ENCODE results near the gene ZNF519.
"Not testable (repeated sequence)": the region's sequence is repeated elsewhere in the genome, so short reads cannot be mapped to it uniquely, and the experiment has no call there.

The ZNF519 gene

GRCh38 chr18:14145581-14146338, 13.5 kb upstream of the ZNF519 start:
- H3K4me3 ChIP-seq (ENCODE audit: extremely low read depth, insufficient read depth, low read length, poor library complexity, severe bottlenecking); H3K27ac ChIP-seq (ENCODE audit: low read depth, low read length, severe bottlenecking); H3K36me3 ChIP-seq (ENCODE audit: control insufficient read depth, insufficient read depth, low read length); H3K9me3 ChIP-seq (ENCODE audit: control insufficient read depth, low read length); H3K4me1 ChIP-seq (ENCODE audit: control insufficient read depth, insufficient read depth, low read length, poor library complexity, severe bottlenecking): not testable (repeated sequence)
- 87 to 88% methylated on average over 12 to 15 of the region's 19 CpGs for WGBS, 2 experiments (ENCODE audit: insufficient coverage in 2 of 2)

DNA sequence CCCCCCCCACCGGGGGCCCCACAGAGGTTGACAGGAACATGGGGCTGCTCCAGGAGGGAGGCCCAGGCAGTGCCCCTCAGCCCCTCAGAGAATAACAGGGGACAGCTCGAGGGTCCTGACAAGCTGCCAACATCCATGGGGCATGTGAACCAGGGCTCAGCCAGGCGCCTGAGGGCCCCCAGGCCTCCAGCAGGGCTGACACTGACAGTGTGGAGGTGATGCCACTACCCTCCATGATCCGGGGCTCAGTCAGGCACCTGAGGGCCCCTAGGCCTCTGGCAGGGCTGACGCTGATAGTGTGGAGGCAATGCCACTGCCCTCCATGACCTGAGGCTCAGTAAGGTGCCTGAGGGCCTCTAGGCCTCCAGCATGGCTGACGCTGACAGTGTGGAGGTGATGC, 12.8 kb upstream of the ZNF519 start:
- not testable (repeated sequence) for H3K36me3 ChIP-seq (ENCODE audit: control insufficient read depth, insufficient read depth, low read length); H3K4me1 ChIP-seq (ENCODE audit: control insufficient read depth, insufficient read depth, low read length, poor library complexity, severe bottlenecking); H3K27ac ChIP-seq (ENCODE audit: low read depth, low read length, severe bottlenecking); H3K4me3 ChIP-seq (ENCODE audit: extremely low read depth, insufficient read depth, low read length, poor library complexity, severe bottlenecking); H3K9me3 ChIP-seq (ENCODE audit: control insufficient read depth, low read length)
- 89 to 100% methylated on average over 3 to 4 of the region's 6 CpGs for WGBS, 2 experiments (ENCODE audit: insufficient coverage in 2 of 2)

- Histone ChIP-seq H3K36me3 (ENCODE audit: control insufficient read depth, insufficient read depth, low read length) (no peaks in the 10 kb centered on the region), H3K9me3 (ENCODE audit: control insufficient read depth, low read length) (no peaks in the 10 kb centered on the region), H3K4me3 (ENCODE audit: extremely low read depth, insufficient read depth, low read length, poor library complexity, severe bottlenecking) (no peak overlapping the region), H3K27ac (ENCODE audit: low read depth, low read length, severe bottlenecking) (no peak overlapping the region), H3K4me1 (ENCODE audit: control insufficient read depth, insufficient read depth, low read length, poor library complexity, severe bottlenecking) (no peaks in the 10 kb centered on the region)
- 81 to 89% methylated on average over 4 to 6 of the region's 6 CpGs for WGBS, 2 experiments (ENCODE audit: insufficient coverage in 2 of 2)
These were observed 12.3 kb upstream of the ZNF519 start for GRCh38 chr18:14144628-14144895.

- not testable (repeated sequence) for H3K9me3 ChIP-seq (ENCODE audit: control insufficient read depth, low read length); H3K4me1 ChIP-seq (ENCODE audit: control insufficient read depth, insufficient read depth, low read length, poor library complexity, severe bottlenecking); H3K36me3 ChIP-seq (ENCODE audit: control insufficient read depth, insufficient read depth, low read length); H3K4me3 ChIP-seq (ENCODE audit: extremely low read depth, insufficient read depth, low read length, poor library complexity, severe bottlenecking); H3K27ac ChIP-seq (ENCODE audit: low read depth, low read length, severe bottlenecking)
- 76 to 86% methylated on average over 6 to 7 of the region's 16 CpGs for WGBS, 2 experiments (ENCODE audit: insufficient coverage in 2 of 2)
These were observed 11.8 kb upstream of the ZNF519 start for GRCh38 chr18:14143871-14144627.

GRCh38 chr18:14143396-14143795, 11.2 kb upstream of the ZNF519 start:
- not testable (repeated sequence) for H3K36me3 ChIP-seq (ENCODE audit: control insufficient read depth, insufficient read depth, low read length); H3K4me3 ChIP-seq (ENCODE audit: extremely low read depth, insufficient read depth, low read length, poor library complexity, severe bottlenecking); H3K9me3 ChIP-seq (ENCODE audit: control insufficient read depth, low read length); H3K4me1 ChIP-seq (ENCODE audit: control insufficient read depth, insufficient read depth, low read length, poor library complexity, severe bottlenecking); H3K27ac ChIP-seq (ENCODE audit: low read depth, low read length, severe bottlenecking)
- WGBS, 2 experiments (ENCODE audit: insufficient coverage in 2 of 2): 94 to 95% methylated on average over 6 of the region's 17 CpGs

- H3K9me3 ChIP-seq (ENCODE audit: control insufficient read depth, low read length); H3K4me3 ChIP-seq (ENCODE audit: extremely low read depth, insufficient read depth, low read length, poor library complexity, severe bottlenecking); H3K27ac ChIP-seq (ENCODE audit: low read depth, low read length, severe bottlenecking); H3K36me3 ChIP-seq (ENCODE audit: control insufficient read depth, insufficient read depth, low read length); H3K4me1 ChIP-seq (ENCODE audit: control insufficient read depth, insufficient read depth, low read length, poor library complexity, severe bottlenecking): not testable (repeated sequence)
- WGBS, 2 experiments (ENCODE audit: insufficient coverage in 2 of 2): 64 to 89% methylated on average over 3 of the region's 9 CpGs
These were observed 9.9 kb upstream of the ZNF519 start for GRCh38 chr18:14142177-14142576.

- not testable (repeated sequence) for H3K4me1 ChIP-seq (ENCODE audit: control insufficient read depth, insufficient read depth, low read length, poor library complexity, severe bottlenecking); H3K36me3 ChIP-seq (ENCODE audit: control insufficient read depth, insufficient read depth, low read length); H3K9me3 ChIP-seq (ENCODE audit: control insufficient read depth, low read length); H3K27ac ChIP-seq (ENCODE audit: low read depth, low read length, severe bottlenecking); H3K4me3 ChIP-seq (ENCODE audit: extremely low read depth, insufficient read depth, low read length, poor library complexity, severe bottlenecking)
- 80 to 86% methylated on average over 1 of the region's 2 CpGs for WGBS, 2 experiments (ENCODE audit: insufficient coverage in 2 of 2)
These were observed 7.3 kb upstream of the ZNF519 start for GRCh38 chr18:14139583-14139982.

DNA sequence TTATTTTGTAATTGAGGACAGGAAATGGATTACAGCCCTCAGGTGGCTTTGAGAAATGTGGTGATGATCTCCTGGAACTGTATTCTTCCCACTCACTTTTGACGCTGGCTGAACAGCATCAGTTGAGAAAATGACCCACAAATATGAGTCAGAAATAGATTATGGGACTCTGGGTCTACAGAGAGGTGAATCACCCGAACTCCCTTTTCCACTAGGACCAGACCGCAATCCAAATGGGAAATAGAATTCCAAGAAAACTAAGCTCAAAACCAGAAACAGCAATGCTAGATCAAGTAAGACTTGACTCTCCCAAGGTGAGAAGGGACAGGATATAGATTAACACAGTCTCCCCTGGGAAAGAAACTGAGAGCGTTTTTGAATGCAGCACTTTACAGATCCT, 5.7 kb upstream of the ZNF519 start:
- H3K36me3 ChIP-seq (ENCODE audit: control insufficient read depth, insufficient read depth, low read length); H3K4me1 ChIP-seq (ENCODE audit: control insufficient read depth, insufficient read depth, low read length, poor library complexity, severe bottlenecking); H3K9me3 ChIP-seq (ENCODE audit: control insufficient read depth, low read length); H3K4me3 ChIP-seq (ENCODE audit: extremely low read depth, insufficient read depth, low read length, poor library complexity, severe bottlenecking); H3K27ac ChIP-seq (ENCODE audit: low read depth, low read length, severe bottlenecking): not testable (repeated sequence)
- WGBS, 2 experiments (ENCODE audit: insufficient coverage in 2 of 2): 40 to 80% methylated on average over 1 of the region's 4 CpGs

DNA sequence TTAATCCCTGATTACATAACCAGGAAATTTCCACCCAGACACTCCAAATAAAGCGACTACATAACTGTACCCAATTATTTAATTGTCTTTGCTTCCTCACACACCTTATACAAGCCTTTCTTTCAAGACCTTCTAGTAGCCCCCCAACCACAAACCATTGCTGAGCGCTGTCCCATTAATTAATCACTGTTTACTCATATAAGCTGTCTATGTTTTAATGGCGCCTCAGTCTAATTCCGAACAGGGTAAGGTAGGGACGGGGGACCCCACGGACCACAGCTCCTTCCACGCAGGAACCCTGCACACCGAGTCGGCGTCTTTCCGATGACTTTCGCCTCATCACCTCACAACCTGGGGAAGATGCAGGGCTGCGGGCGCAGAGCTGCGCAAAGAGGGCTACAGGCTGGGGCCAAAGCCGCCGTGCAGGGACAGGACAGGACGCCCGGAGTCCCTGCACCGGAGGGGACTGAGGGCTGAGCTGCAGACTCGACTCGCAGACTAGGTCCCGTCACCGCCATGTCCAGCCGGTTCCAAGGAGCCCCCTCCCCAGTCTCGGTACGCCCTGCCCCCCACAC, 452 bp downstream of the ZNF519 start:
- H3K9me3 ChIP-seq (ENCODE audit: control insufficient read depth, low read length); H3K4me1 ChIP-seq (ENCODE audit: control insufficient read depth, insufficient read depth, low read length, poor library complexity, severe bottlenecking): not testable (repeated sequence)
- WGBS, 2 experiments (ENCODE audit: insufficient coverage in 2 of 2): 0 to 1% methylated on average over 9 to 10 of the region's 27 CpGs
- Histone ChIP-seq H3K27ac (ENCODE audit: low read depth, low read length, severe bottlenecking) (peak overlapping the region; percentile 92), H3K36me3 (ENCODE audit: control insufficient read depth, insufficient read depth, low read length) (peaks cover 12% of the 10 kb centered on the region), H3K4me3 (ENCODE audit: extremely low read depth, insufficient read depth, low read length, poor library complexity, severe bottlenecking) (peak overlapping the region; percentile 56)

- Histone ChIP-seq H3K4me3 (ENCODE audit: extremely low read depth, insufficient read depth, low read length, poor library complexity, severe bottlenecking) (peak overlapping the region; percentile 56), H3K36me3 (ENCODE audit: control insufficient read depth, insufficient read depth, low read length) (peaks cover 12% of the 10 kb centered on the region)
- H3K4me1 ChIP-seq (ENCODE audit: control insufficient read depth, insufficient read depth, low read length, poor library complexity, severe bottlenecking); H3K9me3 ChIP-seq (ENCODE audit: control insufficient read depth, low read length); H3K27ac ChIP-seq (ENCODE audit: low read depth, low read length, severe bottlenecking): not testable (repeated sequence)
- WGBS, 2 experiments (ENCODE audit: insufficient coverage in 2 of 2): no CpG with 5 or more reads among the region's 3 CpGs
These were observed 1.4 kb downstream of the ZNF519 start for GRCh38 chr18:14130804-14131203.

- Histone ChIP-seq H3K27ac (ENCODE audit: low read depth, low read length, severe bottlenecking) (no peak overlapping the region), H3K9me3 (ENCODE audit: control insufficient read depth, low read length) (no peaks in the 10 kb centered on the region), H3K36me3 (ENCODE audit: control insufficient read depth, insufficient read depth, low read length) (peaks cover 40% of the 10 kb centered on the region), H3K4me1 (ENCODE audit: control insufficient read depth, insufficient read depth, low read length, poor library complexity, severe bottlenecking) (no peaks in the 10 kb centered on the region), H3K4me3 (ENCODE audit: extremely low read depth, insufficient read depth, low read length, poor library complexity, severe bottlenecking) (no peak overlapping the region)
- WGBS, 2 experiments (ENCODE audit: insufficient coverage in 2 of 2): 82 to 87% methylated on average over 1 to 2 of the region's 2 CpGs
These were observed 7.5 kb downstream of the ZNF519 start for GRCh38 chr18:14124689-14125088.
